HEK293 (cell line): ENCODE measurements around the gene ABCA2.
"Not testable (repeated sequence)": the region's sequence is repeated elsewhere in the genome, so short reads cannot be mapped to it uniquely, and the experiment has no call there.

ENCODE experiments used
- CTCF ChIA-PET: fragments of 350-600 bp; formaldehyde crosslinking; extraction: SDS; loops from one replicate; lab custom pipeline; 2021; ENCODE audit warnings: antibody characterized with exemption; lab: Yijun Ruan, JAX
- POLR2A ChIA-PET: fragments of 300-600 bp; formaldehyde crosslinking; extraction: SDS; loops from one replicate; lab custom pipeline; 2020; ENCODE audit warnings: antibody characterized with exemption, inconsistent platforms; lab: Yijun Ruan, JAX
- H3K27ac ChIP-seq: fragments of 200-500 bp; sonication (Bioruptor generic); 2 replicates; pipeline ENCODE4 v1.5.1; 2014; ENCODE audit warnings: low read depth, low read length, control low read depth, inconsistent platforms; ENCODE audit errors: extremely low read depth
- H3K36me3 ChIP-seq, 2 experiments: fragments of 200-500 bp in 1 of 2; sonication (Bioruptor generic) in 1 of 2; 1 replicate in 1 of 2; 2 replicates in 1 of 2; pipeline ENCODE4 v1.5.1; 2014 to 2017; ENCODE audit warnings: inconsistent platforms in 2 of 2, low read length in 2 of 2; ENCODE audit not compliant: control insufficient read depth in 2 of 2, insufficient read depth in 1 of 2
- H3K4me1 ChIP-seq: fragments of 200-500 bp; sonication (Bioruptor generic); 2 replicates; pipeline ENCODE4 v1.5.1; 2014; ENCODE audit warnings: mild to moderate bottlenecking, low read length, inconsistent platforms; ENCODE audit not compliant: control insufficient read depth, insufficient read depth
- H3K4me3 ChIP-seq: 2 replicates; pipeline ENCODE4 v1.5.1; 2011; ENCODE audit warnings: low read depth, mild to moderate bottlenecking, control low read depth, low read length, moderate library complexity
- H3K9me3 ChIP-seq: fragments of 200-500 bp; sonication (Bioruptor generic); 2 replicates; pipeline ENCODE4 v1.5.1; 2014; ENCODE audit warnings: low read depth, low read length, inconsistent platforms; ENCODE audit not compliant: control insufficient read depth, insufficient read depth
- GLI4 ChIP-seq: fragments of 450-650 bp; formaldehyde crosslinking; IDR thresholded peaks from 2 replicates; pipeline ENCODE4 v1.5.1; 2016; ENCODE audit warnings: missing biosample characterization, missing genetic modification characterization
- GLIS1 ChIP-seq: fragments of 450-650 bp; formaldehyde crosslinking; IDR thresholded peaks from 2 replicates; pipeline ENCODE4 v1.5.1; 2016; ENCODE audit warnings: missing biosample characterization, missing genetic modification characterization
- PRDM4 ChIP-seq: fragments of 450-650 bp; formaldehyde crosslinking; IDR thresholded peaks from 2 replicates; pipeline ENCODE4 v1.5.1; 2017; ENCODE audit warnings: missing biosample characterization, missing genetic modification characterization
- REST ChIP-seq: fragments of 450-650 bp; formaldehyde crosslinking; IDR thresholded peaks from 2 replicates; pipeline ENCODE4 v1.5.1; 2016; ENCODE audit warnings: missing biosample characterization, missing genetic modification characterization
- SP2 ChIP-seq: fragments of 450-650 bp; formaldehyde crosslinking; IDR thresholded peaks from 2 replicates; pipeline ENCODE4 v1.5.1; 2016; ENCODE audit warnings: missing biosample characterization, missing genetic modification characterization
- ZFHX2 ChIP-seq: fragments of 450-650 bp; formaldehyde crosslinking; conservative IDR thresholded peaks from 2 replicates; pipeline ENCODE4 v1.5.1; 2016; ENCODE audit warnings: missing biosample characterization, missing genetic modification characterization
- ZNF121 ChIP-seq: fragments of 450-650 bp; formaldehyde crosslinking; IDR thresholded peaks from 2 replicates; pipeline ENCODE4 v1.5.1; 2016; ENCODE audit warnings: missing biosample characterization, missing genetic modification characterization
- ZNF148 ChIP-seq: fragments of 450-650 bp; formaldehyde crosslinking; IDR thresholded peaks from 2 replicates; pipeline ENCODE4 v1.5.0; 2017; ENCODE audit warnings: missing biosample characterization, missing genetic modification characterization, borderline replicate concordance
- ZNF18 ChIP-seq: fragments of 450-650 bp; formaldehyde crosslinking; IDR thresholded peaks from 2 replicates; pipeline ENCODE4 v1.5.1; 2016; ENCODE audit warnings: missing biosample characterization, missing genetic modification characterization
- ZNF221 ChIP-seq: fragments of 450-650 bp; formaldehyde crosslinking; IDR thresholded peaks from 2 replicates; pipeline ENCODE4 v1.5.1; 2017; ENCODE audit warnings: missing biosample characterization, missing genetic modification characterization, borderline replicate concordance
- ZNF48 ChIP-seq: fragments of 450-650 bp; formaldehyde crosslinking; IDR thresholded peaks from 2 replicates; pipeline ENCODE4 v1.5.1; 2016; ENCODE audit warnings: missing biosample characterization, missing genetic modification characterization
- ZNF600 ChIP-seq: fragments of 450-650 bp; formaldehyde crosslinking; IDR thresholded peaks from 2 replicates; pipeline ENCODE4 v1.5.1; 2016; ENCODE audit warnings: missing biosample characterization, missing genetic modification characterization
- ZNF624 ChIP-seq: fragments of 450-650 bp; formaldehyde crosslinking; IDR thresholded peaks from 2 replicates; pipeline ENCODE4 v1.5.1; 2017; ENCODE audit warnings: missing biosample characterization, missing genetic modification characterization
- ZNF792 ChIP-seq: fragments of 450-650 bp; formaldehyde crosslinking; IDR thresholded peaks from 2 replicates; pipeline ENCODE4 v1.5.1; 2016; ENCODE audit warnings: missing biosample characterization, missing genetic modification characterization

Gene ABCA2

GRCh38 chr9:137034709-137035506 lies 6.9 kb upstream of the ABCA2 start (continued):
- TF ChIP-seq ZNF18 (tag by site-specific recombination) (no peak), ZNF221 (tag by site-specific recombination) (no peak), GLIS1 (tag by site-specific recombination) (peak; percentile 68)

GRCh38 chr9:137034039-137034708 lies 6.1 kb upstream of the ABCA2 start:
- TF ChIP-seq ZFHX2 (tag by site-specific recombination) (0 out of 2 replicates have a peak, but pooled peaks have one; percentile 6), PRDM4 (tag by site-specific recombination) (peak; percentile 78), SP2 (tag by site-specific recombination) (peak; percentile 26; the same call in 1 of the 2 replicates), GLI4 (tag by site-specific recombination) (no peak)
- H3K4me3 ChIP-seq = no peak overlapping the region
- no peak overlapping the region for H3K27ac ChIP-seq
- ChIA-PET POLR2A (interaction anchor here (0.6 to 1.9 kb wide), 19 partner anchors 8 to 306 kb away, joined by 3 to 16 read pairs (median 3); partner anchors contain the start of genes CLIC3, RNF208, SAPCD2 and TMEM141), CTCF (interaction anchor here (0.5 to 5.3 kb wide), 31 partner anchors 8 to 340 kb away, joined by 3 to 119 read pairs (median 7); partner anchors contain the start of genes AJM1, C8G, FBXW5 and LCN15)
- peaks cover 0 to 13% of the 10 kb centered on the region in 2 experiments; a peak in 1 of 3 replicates for H3K36me3 ChIP-seq
- H3K9me3 ChIP-seq = no peaks in the 10 kb centered on the region
- no peaks in the 10 kb centered on the region for H3K4me1 ChIP-seq

- CTCF ChIA-PET = interaction anchor here (2.2 to 5.3 kb wide), 4 partner anchors 8 to 191 kb away, joined by 12 to 119 read pairs (median 34); partner anchors contain the start of genes AJM1, C8G and FBXW5
- H3K4me1 ChIP-seq, H3K36me3 ChIP-seq, POLR2A ChIA-PET, H3K9me3 ChIP-seq, H3K27ac ChIP-seq, H3K4me3 ChIP-seq: not testable (repeated sequence)
- peak; percentile 97 for TF ChIP-seq ZNF121
These were observed 5.4 kb upstream of the ABCA2 start for GRCh38 chr9:137033481-137033880.

GRCh38 chr9:137032858-137033257 lies 4.8 kb upstream of the ABCA2 start:
- peaks cover 0 to 6% of the 10 kb centered on the region in 2 experiments; a peak in 1 of 3 replicates for H3K36me3 ChIP-seq
- ChIA-PET CTCF (interaction anchor here (0.9 to 5.3 kb wide), 3 partner anchors 12 to 86 kb away, joined by 3 to 119 read pairs (median 23); partner anchors contain the start of genes C8G, FBXW5 and NPDC1), POLR2A (interaction anchor here (1.1 kb wide), 1 partner anchor 10 kb away, joined by 3 read pairs; no protein-coding TSS in a partner anchor)
- H3K4me3 ChIP-seq = no peak overlapping the region
- H3K9me3 ChIP-seq = no peaks in the 10 kb centered on the region
- TF ChIP-seq ZNF600 (peak; percentile 48; the same call in 1 of the 2 replicates), ZNF624 (no peak), SP2 (tag by site-specific recombination) (peak; percentile 36), ZNF48 (tag by site-specific recombination) (no peak), ZNF792 (no peak), ZNF148 (no peak), REST (tag by site-specific recombination) (no peak)
- no peaks in the 10 kb centered on the region for H3K4me1 ChIP-seq
- no peak overlapping the region for H3K27ac ChIP-seq
